HepG2 (cell line): ENCODE results near the gene GOLGA8A.
"Not testable (repeated sequence)": the region's sequence is repeated elsewhere in the genome, so short reads cannot be mapped to it uniquely, and the experiment has no call there.

Experiments
- ATF7 ChIP-seq, 2 experiments: fragments of 450-650 bp in 1 of 2; sonication (generic) in 1 of 2; formaldehyde crosslinking in 1 of 2; IDR thresholded peaks; 2 replicates each; pipeline versions ENCODE4 v1.4.0 to v1.6.1; 2016 to 2020; ENCODE audit warnings: antibody characterized with exemption in 1 of 2, mild to moderate bottlenecking in 1 of 2, missing genetic modification reagents in 1 of 2
- CERS6 ChIP-seq: sonication (generic); formaldehyde crosslinking; IDR thresholded peaks from 2 replicates; pipeline ENCODE4 v1.5.0; 2020; ENCODE audit warnings: missing genetic modification reagents
- CTCF ChIP-seq: sonication (generic); formaldehyde crosslinking; IDR thresholded peaks from 2 replicates; pipeline ENCODE4 v1.5.0; 2020; ENCODE audit warnings: mild to moderate bottlenecking, missing genetic modification reagents, moderate library complexity
- EED ChIP-seq: sonication (generic); formaldehyde crosslinking; IDR thresholded peaks from 2 replicates; pipeline ENCODE4 v1.5.0; 2020; ENCODE audit warnings: mild to moderate bottlenecking, missing genetic modification reagents
- ELF4 ChIP-seq: sonication (generic); formaldehyde crosslinking; IDR thresholded peaks from 2 replicates; pipeline ENCODE4 v1.5.0; 2020; ENCODE audit warnings: missing genetic modification reagents, mild to moderate bottlenecking, moderate library complexity, borderline replicate concordance
- FOXP1 ChIP-seq, 2 experiments: fragments of 450-650 bp in 1 of 2; IDR thresholded peaks; 2 replicates each; pipeline ENCODE4 v1.6.1; 2017 to 2018; ENCODE audit warnings: antibody characterized with exemption in 1 of 2
- HDAC1 ChIP-seq: sonication (generic); formaldehyde crosslinking; IDR thresholded peaks from 2 replicates; pipeline ENCODE4 v1.5.1; 2020; ENCODE audit warnings: mild to moderate bottlenecking, missing genetic modification reagents
- HIC2 ChIP-seq: sonication (generic); formaldehyde crosslinking; IDR thresholded peaks from 2 replicates; pipeline ENCODE4 v1.9.0; 2022; ENCODE audit warnings: low read depth, missing genetic modification reagents
- HNF1B ChIP-seq: sonication (generic); formaldehyde crosslinking; IDR thresholded peaks from 2 replicates; pipeline ENCODE4 v1.5.1; 2020; ENCODE audit warnings: mild to moderate bottlenecking, moderate library complexity, missing genetic modification reagents
- SMC3 ChIP-seq: IDR thresholded peaks from 2 replicates; pipeline ENCODE4 v1.6.1; 2011; ENCODE audit warnings: low read length, improper control_type of control experiment
- ZNF235 ChIP-seq: sonication (generic); formaldehyde crosslinking; IDR thresholded peaks from 2 replicates; pipeline ENCODE4 v1.8.1; 2023; ENCODE audit warnings: mild to moderate bottlenecking, missing genetic modification reagents, borderline replicate concordance
- ZNF530 ChIP-seq: sonication (generic); formaldehyde crosslinking; IDR thresholded peaks from 2 replicates; pipeline ENCODE4 v1.5.0; 2020; ENCODE audit warnings: low read depth, mild to moderate bottlenecking, missing genetic modification reagents
- ZNF646 ChIP-seq: sonication (generic); formaldehyde crosslinking; IDR thresholded peaks from 2 replicates; pipeline ENCODE4 v1.9.0; 2021; ENCODE audit warnings: mild to moderate bottlenecking, missing genetic modification reagents
- ZNF746 ChIP-seq: sonication (generic); formaldehyde crosslinking; IDR thresholded peaks from 2 replicates; pipeline ENCODE4 v1.8.0; 2022; ENCODE audit warnings: mild to moderate bottlenecking, missing genetic modification reagents

- not testable (repeated sequence) for TF ChIP-seq ZNF530 (CRISPR knock-in tag); HIC2 (CRISPR knock-in tag); FOXP1 (IDR thresholded peaks at IDR 0.05); FOXP1 (CRISPR knock-in tag; IDR thresholded peaks at IDR 0.05); EED; CTCF (CRISPR knock-in tag); SMC3; ZNF746; HDAC1 (CRISPR knock-in tag); ELF4; ATF7 (IDR thresholded peaks at IDR 0.05); ATF7 (CRISPR knock-in tag; IDR thresholded peaks at IDR 0.05); HNF1B (CRISPR knock-in tag); ZNF646 (CRISPR knock-in tag); CERS6 (CRISPR knock-in tag); ZNF235 (CRISPR knock-in tag)
These were observed 28.6 kb downstream of the GOLGA8A start for GRCh38 chr15:34408973-34409372.
